HG03095 (cell line): ENCODE data around the gene SARS1.

Experiments used
- ATAC-seq: cut with Tn5 transposase; IDR thresholded peaks from one replicate; pipeline ENCODE4 v1.9.1; 2021; ENCODE audit warnings: moderate library complexity; ENCODE audit not compliant: unreplicated experiment

The SARS1 gene

DNA sequence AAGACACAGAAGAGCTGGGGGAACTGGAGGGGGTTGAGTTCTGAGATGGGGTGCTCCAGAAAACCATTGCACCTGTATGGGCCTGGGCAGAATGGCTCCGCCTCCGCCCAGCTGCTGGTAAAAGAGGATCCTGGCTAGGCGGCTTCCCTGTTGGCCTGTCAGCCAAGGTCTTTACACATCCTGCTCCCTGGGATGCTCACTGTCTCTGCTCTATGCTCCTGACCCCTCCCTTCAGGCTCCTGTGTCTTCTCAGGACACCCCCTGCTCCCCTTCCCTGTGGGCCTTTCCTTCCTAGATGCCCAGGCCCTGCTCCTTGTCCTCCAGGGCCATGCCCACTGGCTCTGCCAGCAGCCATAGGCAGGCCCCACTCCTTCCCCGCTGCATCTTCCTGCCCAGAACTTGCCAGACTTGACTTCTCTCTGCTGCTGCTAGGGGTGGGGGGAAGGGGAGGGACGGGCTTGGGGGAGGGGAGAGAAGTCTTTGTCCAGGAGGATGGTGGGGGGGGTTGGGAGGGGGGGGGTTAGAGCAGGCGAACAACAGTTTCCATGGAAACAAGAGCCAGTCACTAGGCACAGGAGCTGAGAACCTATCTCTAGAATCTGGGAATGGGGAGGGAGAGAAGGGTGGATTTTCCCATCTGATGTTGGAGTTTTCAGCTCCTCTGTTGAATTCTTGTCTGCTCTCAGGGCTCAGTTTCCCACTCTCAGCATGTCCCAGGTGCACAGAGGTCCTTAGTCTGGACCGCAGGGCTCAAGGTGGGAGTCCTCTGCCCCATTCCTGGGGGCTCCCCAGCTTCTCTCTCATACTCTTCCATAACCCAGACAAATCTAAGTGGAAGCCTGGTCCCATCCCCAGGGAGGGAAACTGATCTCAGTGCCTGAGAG, 46.2 kb downstream of the SARS1 start:
- no peak for ATAC-seq

DNA sequence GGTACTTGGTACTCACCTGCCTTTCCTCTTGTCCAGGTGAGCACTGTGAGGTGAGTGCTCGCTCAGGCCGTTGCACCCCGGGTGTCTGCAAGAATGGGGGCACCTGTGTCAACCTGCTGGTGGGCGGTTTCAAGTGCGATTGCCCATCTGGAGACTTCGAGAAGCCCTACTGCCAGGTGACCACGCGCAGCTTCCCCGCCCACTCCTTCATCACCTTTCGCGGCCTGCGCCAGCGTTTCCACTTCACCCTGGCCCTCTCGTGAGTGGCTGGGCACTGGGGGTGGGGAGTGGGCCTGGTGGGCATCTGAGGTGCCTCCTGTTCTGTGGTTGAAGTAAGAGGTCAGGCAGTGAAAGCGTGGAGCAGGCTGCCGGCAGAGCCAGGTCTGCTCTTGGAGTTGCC, 47.3 kb downstream of the SARS1 start:
- no peak for ATAC-seq

DNA sequence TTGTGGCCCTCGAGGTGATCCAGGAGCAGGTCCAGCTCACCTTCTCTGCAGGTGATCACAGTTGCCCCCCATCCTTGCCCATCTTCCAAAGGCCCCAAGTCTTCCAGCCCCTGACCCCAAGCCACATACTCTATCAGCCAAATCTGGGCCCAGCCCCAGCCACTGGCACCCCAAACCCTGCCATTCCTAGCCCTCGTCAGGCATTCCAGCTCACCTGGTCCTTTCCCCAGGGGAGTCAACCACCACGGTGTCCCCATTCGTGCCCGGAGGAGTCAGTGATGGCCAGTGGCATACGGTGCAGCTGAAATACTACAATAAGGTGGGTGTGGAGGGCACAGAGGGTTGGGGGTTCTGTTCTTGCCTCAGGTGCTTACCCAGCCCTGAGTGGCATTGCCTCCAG, 47.9 kb downstream of the SARS1 start:
- ATAC-seq, result no peak

DNA sequence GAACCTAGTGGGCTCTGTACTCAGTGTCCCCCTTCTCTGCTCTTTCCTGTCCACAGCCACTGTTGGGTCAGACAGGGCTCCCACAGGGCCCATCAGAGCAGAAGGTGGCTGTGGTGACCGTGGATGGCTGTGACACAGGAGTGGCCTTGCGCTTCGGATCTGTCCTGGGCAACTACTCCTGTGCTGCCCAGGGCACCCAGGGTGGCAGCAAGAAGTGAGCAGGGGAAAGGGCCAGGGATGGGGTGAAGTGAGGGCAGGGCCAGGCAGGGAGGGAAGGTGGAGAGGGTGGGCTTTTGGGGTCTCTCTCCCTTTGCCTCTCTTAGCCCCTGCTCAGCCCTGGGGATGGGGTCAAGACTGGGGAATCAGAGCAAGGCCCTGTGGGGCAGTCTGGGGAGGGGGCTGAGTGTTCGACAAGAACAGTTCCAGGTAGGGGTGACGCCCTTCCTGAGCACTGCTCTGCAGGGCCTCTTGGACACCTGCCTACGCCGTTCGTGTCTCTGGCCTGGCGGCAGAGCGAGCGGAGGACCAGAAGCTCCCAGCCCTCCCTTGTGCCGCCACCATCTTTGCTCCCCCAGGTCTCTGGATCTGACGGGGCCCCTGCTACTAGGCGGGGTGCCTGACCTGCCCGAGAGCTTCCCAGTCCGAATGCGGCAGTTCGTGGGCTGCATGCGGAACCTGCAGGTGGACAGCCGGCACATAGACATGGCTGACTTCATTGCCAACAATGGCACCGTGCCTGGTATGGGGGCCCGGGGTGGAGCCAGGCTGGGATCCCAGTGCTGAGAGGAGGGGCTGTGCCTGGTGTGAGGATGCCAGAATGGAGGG, 48.7 kb downstream of the SARS1 start:
- ATAC-seq, result no peak

DNA sequence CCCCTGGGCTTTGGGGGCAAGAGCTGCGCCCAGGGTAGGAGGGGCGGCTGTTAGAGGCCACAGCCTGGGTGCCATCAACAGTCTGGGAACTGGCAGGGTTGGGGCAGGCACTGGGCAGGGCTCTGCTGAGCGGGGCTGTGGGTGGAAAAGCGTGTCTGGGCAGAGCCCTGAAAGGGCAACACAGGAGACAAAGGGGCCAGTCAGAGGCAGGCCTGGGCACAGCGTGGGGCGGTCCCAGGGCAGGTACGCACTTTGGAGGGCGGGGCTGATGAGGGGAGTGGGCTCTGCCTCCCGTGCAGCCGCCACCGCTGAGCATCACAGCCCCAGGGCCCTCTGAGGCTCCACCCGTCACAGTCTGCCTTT, 49.5 kb downstream of the SARS1 start:
- ATAC-seq, result no peak

DNA sequence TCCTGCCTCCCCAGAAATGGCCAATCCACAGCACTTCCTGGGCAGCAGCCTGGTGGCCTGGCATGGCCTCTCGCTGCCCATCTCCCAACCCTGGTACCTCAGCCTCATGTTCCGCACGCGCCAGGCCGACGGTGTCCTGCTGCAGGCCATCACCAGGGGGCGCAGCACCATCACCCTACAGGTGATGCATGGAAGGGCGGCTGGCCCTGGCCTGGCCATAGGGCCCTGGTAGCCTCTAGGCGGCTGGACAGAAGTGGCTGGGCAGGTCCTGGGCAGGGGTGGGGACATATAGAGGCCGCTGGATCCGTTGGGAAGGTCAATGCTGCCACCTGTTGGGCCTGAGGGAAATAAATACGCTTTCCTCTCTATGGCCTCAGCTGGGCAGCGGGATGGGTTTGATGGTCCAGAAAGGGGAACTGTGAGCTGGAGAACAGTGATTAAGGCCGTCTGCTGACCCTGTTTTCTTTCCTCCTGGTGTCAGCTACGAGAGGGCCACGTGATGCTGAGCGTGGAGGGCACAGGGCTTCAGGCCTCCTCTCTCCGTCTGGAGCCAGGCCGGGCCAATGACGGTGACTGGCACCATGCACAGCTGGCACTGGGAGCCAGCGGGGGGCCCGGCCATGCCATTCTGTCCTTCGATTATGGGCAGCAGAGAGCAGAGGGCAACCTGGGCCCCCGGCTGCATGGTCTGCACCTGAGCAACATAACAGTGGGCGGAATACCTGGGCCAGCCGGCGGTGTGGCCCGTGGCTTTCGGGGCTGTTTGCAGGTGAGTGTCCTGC, 50.1 kb downstream of the SARS1 start:
- ATAC-seq, result peak; percentile 83

DNA sequence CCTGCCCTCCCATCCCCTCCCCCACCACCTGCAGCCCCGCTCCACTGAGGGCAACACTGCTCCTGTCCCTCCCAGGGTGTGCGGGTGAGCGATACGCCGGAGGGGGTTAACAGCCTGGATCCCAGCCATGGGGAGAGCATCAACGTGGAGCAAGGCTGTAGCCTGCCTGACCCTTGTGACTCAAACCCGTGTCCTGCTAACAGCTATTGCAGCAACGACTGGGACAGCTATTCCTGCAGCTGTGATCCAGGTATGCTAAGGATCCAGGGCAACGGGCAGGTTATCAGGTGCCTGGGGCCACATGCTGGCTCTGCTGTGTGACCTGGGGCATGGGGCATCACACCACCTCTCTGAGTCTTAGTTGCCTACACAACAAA, 50.6 kb downstream of the SARS1 start:
- ATAC-seq, result no peak

DNA sequence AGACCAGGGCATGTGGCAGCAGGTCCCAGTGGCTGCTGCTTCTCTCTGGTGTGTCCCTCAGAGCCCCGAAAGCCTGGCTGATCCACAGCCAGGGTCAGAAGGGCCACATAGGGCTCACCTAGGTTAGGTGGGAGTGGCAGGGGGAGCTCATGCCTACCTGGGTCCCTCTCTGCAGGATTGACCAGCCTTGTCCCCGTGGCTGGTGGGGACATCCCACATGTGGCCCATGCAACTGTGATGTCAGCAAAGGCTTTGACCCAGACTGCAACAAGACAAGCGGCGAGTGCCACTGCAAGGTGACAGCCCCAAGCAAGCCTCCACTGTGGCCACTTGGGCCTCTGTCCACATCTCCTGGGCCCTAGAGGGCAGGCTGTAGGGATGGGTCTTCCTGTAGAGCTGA, 51.3 kb downstream of the SARS1 start:
- no peak for ATAC-seq

DNA sequence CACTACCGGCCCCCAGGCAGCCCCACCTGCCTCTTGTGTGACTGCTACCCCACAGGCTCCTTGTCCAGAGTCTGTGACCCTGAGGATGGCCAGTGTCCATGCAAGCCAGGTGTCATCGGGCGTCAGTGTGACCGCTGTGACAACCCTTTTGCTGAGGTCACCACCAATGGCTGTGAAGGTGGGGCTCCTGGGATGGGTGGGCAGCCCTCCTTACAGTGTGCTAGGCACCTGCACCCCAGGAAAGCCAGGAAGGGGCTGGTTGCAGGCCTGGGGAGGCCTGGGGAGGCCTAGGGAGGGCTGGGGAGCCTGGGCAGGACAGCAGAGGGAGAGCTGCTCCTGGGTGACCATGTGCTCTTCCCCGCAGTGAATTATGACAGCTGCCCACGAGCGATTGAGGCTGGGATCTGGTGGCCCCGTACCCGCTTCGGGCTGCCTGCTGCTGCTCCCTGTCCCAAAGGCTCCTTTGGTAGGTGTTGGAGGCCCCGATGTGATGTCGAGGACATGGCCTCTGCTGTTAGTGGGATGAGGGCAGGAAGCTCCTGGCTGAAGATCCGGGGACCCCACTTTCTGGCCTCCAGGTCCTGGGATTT, 52.1 kb downstream of the SARS1 start:
- ATAC-seq, result no peak

DNA sequence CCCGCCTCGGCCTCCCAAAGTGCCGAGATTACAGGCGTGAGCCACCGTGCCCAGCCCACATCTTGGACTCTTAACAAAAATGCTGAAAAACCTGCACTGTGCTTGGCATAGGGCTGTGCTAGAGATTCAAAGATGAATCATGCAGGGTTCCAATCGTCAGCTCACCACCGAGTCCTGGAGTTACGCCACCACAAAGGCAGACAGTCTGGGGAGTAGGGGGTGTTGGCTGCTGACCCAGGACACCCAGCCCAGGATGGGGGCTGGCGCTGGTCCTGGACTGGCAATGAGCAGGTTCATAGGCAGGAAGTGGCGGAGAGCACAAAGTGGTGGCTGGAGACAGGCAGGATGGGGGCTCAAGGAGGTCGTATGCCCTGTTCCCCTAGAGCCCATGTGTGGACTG, 53.2 kb downstream of the SARS1 start:
- no peak for ATAC-seq

DNA sequence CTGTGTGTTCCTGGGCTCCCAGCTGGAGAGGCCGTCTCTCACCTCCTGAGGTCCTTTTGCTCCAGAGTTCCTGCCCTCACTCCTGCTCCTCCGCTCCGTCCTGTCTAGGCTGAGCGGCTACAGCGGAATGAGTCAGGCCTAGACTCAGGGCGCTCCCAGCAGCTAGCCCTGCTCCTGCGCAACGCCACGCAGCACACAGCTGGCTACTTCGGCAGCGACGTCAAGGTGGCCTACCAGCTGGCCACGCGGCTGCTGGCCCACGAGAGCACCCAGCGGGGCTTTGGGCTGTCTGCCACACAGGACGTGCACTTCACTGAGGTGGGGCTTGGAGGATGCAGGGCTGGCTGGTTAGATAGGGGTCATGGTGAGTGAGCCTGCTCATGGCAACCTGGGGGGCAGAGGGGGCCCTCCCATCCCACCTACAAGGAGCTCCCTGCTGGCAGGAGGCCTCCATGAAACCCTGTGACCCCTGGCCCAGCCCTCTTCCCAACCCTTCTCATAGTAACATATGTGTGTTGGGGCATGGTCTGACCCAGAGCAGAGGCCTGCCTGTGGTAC, 54.1 kb downstream of the SARS1 start:
- ATAC-seq, result no peak

DNA sequence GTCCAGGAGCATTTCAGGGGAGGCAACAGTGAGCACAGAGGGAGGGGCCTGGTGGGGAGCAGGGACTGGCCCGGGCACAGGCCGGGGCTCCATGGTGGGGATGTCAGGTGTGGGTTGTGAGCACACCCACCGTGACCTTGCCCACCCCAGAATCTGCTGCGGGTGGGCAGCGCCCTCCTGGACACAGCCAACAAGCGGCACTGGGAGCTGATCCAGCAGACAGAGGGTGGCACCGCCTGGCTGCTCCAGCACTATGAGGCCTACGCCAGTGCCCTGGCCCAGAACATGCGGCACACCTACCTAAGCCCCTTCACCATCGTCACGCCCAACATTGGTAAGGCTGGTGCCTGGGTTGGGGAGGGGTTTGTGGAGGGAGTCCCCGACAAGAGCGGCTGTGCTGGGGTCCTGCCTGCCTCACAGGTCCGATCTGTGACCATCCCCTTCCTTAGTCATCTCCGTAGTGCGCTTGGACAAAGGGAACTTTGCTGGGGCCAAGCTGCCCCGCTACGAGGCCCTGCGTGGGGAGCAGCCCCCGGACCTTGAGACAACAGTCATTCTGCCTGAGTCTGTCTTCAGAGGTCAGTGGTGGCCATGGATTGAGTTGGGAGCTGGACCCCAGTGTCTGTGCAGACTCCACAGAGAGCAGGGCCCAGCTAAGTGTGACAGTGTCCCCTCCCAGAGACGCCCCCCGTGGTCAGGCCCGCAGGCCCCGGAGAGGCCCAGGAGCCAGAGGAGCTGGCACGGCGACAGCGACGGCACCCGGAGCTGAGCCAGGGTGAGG, 54.9 kb downstream of the SARS1 start:
- ATAC-seq, result no peak

DNA sequence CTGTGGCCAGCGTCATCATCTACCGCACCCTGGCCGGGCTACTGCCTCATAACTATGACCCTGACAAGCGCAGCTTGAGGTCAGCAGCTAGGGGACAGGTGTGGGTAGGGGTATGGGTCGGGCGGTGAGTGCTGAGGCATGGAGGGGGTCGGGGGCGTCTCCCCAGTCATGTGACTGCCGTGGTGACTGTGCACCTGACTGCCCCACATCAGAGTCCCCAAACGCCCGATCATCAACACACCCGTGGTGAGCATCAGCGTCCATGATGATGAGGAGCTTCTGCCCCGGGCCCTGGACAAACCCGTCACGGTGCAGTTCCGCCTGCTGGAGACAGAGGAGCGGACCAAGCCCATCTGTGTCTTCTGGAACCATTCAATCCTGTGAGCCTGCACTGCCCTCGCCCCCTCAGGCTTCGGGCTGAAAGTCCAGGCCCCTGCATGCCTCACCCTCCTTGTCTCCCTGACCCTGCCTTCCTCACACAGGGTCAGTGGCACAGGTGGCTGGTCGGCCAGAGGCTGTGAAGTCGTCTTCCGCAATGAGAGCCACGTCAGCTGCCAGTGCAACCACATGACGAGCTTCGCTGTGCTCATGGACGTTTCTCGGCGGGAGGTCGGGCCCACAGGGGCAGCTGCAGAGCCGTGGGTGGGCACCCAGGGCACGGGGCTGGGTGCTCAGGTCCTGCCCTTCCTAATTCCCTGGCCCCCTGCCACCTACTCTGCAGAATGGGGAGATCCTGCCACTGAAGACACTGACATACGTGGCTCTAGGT, 55.7 kb downstream of the SARS1 start:
- no peak for ATAC-seq

DNA sequence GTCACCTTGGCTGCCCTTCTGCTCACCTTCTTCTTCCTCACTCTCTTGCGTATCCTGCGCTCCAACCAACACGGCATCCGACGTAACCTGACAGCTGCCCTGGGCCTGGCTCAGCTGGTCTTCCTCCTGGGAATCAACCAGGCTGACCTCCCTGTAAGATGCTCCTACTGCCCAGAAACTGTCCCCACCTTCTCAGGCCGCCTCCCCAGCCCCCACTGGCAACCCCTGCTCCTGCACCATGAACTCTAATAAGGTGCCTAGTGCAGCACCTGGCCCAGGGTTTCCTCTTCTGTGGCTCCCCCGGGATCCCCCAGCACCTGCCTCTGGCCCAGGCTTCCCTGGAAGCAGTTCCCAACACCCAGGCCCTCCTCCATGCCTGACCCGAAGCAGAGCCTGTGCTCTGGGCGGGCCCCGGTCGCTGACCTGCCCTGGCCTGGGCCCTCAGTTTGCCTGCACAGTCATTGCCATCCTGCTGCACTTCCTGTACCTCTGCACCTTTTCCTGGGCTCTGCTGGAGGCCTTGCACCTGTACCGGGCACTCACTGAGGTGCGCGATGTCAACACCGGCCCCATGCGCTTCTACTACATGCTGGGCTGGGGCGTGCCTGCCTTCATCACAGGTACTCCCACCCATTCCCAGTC, 56.4 kb downstream of the SARS1 start:
- no peak for ATAC-seq

DNA sequence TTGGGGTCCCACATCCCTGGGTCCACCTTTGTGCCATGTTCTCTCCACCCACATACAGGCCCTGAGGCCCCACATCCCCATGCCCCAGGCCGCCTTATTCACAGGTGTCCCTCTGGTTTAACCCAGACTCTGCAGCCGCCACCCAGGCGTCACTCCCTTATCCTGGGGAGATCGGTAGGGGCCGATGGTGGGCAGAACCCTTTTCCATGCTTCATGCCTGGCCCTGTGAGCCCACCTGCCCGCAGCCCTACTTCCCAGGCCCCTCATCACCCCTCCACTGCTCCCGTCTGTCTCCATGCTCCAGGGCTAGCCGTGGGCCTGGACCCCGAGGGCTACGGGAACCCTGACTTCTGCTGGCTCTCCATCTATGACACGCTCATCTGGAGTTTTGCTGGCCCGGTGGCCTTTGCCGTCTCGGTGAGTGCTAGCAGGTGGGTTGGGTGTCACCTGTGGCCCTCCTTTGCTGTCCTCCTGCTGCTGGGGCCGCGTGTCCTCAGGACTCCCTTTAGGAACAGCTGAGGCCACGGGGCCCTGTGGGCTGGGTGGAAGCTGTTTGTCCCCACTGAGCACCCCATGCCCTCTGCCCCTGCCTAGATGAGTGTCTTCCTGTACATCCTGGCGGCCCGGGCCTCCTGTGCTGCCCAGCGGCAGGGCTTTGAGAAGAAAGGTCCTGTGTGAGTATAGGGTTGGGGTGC, 57.1 kb downstream of the SARS1 start:
- no peak for ATAC-seq

DNA sequence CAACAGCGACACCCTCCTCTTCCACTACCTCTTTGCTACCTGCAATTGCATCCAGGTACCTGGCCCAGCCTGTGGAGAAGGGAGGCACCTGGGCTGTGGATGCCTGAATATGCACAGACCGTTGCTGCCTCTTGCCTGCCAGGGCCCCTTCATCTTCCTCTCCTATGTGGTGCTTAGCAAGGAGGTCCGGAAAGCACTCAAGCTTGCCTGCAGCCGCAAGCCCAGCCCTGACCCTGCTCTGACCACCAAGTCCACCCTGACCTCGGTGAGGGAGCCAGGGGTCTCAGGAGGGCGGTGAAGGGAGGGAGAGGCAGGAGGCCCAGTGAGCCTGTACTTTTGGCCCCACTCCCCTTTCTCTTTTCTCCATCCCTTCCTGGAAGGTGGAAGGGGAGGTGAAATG, 57.7 kb downstream of the SARS1 start:
- ATAC-seq, result no peak

DNA sequence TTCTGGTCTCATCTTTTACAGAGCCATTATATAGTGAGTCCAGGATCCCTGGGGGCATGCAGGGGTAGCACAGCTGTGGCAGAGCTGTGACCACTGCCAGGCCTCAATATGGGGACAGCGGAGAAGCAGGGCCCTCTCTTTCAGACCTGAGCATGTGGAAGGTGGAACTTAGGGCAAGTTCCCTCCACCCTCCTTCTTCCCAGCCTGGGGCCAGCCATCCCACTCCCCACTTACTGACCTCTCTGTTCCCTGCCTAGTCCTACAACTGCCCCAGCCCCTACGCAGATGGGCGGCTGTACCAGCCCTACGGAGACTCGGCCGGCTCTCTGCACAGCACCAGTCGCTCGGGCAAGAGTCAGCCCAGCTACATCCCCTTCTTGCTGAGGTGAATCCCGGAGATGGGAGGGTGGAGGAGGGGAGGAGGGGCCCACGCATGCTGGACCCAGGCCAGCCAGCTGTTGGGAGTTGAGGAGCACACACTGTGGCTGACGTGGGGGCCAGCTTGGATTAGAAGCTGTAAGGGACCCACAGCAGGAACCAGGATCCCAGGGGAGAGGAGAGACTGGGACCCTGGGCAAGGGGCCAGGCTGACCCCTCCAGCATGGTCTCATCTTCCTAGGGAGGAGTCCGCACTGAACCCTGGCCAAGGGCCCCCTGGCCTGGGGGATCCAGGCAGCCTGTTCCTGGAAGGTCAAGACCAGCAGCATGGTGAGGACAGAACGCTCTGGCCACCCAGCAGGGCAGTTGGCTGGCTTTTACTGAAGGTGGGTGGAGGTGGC, 58.5 kb downstream of the SARS1 start:
- no peak for ATAC-seq
